ENCODE measurements around the gene FBXL4.

The FBXL4 gene

DNA sequence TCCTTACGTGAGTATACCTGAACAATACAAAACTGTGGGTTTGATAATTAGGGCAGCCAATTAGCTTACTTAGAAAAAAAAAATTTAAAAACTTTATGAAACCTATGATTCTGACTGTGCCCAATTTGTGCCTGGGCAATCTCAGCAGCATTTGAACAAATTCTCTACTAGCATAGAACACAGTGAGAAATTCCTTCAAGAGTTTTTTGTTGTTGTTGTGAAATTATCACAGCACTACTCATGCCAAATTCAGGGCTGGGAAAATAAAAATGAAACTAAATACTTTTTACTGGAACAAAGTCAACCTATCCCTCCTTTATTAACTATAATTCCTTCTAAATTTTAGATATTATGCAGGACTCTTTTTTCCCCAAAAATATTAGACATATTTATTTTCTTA, 70.5 kb downstream of the FBXL4 start:
- no peak for DNase-seq

DNA sequence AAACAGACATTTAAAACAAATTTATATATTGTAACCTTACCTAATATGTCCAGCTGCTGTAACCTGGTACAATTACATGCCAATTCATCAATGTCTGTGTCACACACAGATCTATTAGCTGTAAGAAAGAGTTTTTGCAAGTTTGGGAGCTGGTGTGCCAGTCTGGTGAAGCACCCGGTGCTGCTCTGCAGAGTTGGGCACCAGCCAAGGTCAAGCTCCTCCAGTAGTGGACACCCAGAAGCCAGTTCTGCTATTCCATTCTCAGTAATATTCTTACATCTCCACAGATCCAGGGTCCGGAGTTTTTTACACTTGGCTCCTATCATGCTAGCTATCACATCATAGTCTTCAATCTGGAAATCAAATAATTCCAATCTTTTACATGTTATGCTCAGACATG, 72.4 kb downstream of the FBXL4 start:
- DNase-seq = no peak

DNA sequence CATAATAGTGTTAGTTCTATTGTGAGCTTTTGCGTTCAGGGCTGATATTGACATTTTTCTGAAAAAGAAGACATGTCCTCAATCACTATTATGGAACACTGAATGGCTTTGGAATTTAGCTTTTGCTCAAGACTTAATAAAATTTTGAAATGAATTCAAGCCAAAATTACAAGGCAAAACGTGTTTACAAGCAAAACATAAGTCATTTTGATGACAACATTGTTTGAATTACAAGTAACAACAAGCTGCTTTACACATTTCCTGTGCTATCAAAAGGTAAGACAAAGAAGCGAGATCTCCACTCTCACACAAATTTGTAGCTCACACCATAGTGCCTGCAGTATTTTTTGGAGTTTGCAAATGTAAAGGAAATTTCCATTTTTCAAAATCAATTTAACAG, 75.9 kb downstream of the FBXL4 start:
- no peak for DNase-seq

DNA sequence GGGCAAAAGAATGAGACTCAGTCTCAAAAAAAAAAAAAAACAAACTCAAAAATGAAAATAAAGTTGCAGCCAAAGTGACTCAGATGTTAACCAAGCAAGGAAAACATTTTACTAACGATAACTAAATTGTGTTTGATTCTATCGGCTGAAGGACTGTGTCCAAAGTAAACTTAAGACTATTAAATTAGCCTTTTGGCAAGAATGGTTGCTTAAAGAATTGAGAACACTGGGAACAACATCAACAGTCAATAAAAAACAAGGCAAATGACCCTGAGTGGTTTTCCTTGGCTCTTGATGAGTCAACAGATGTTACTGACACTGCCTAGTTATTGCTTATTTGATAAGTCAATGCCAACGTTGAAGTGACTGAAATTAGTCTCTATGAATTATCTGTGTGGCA, 76.7 kb downstream of the FBXL4 start:
- DNase-seq = no peak

DNA sequence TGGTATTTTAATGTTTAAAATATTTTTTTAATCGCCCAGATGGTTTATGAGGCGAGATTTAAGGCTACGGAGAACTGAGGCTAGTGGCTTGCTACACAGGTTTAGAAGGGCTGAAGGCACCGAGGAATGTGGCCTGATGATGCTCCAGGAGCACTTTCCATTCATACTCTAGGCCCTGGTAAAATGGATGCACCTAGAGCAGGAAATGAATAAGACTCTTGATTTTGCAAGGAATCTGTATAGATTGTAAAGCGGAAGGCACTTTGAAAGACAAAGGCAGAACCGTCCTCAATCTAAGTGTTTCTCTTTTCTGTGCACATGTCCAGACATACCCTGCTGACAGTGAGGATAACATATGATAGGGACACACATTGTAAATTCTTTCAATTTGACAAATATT, 83.2 kb downstream of the FBXL4 start:
- DNase-seq = no peak

DNA sequence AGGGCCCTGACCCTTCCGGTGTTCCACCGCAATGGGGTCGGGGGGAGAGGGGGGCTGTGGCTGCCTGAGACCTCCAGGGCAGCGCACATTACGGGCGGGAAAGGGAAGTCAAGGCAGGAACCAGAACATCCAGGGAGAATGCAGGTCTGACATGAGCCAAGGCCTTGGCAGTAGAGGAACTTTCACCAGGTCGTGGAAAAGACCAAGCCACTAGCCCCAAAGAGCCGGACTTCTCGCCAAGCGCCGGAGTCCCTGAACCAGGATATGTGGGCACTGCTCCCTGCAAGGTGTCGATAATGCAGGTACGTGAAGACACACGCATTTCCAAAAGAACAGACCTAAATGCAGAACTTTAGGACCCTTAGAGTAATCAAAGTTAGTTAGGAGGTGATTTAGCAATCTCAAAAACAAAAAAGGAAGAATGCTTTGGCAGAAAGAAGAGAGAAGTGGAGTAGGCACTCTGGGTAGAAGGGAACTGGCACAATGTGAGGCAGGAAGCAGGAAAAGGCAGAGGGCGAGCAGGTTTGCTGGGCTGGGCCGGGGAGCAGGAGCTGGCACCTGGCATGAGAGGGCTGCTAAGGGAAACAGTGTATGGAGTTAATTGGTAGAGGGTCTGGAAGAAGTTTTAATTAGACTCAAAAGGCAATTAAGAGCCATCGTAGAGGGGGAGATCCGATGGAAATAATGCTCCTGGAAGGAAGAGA, 99.1 kb downstream of the FBXL4 start:
- DNase-seq = no peak

DNA sequence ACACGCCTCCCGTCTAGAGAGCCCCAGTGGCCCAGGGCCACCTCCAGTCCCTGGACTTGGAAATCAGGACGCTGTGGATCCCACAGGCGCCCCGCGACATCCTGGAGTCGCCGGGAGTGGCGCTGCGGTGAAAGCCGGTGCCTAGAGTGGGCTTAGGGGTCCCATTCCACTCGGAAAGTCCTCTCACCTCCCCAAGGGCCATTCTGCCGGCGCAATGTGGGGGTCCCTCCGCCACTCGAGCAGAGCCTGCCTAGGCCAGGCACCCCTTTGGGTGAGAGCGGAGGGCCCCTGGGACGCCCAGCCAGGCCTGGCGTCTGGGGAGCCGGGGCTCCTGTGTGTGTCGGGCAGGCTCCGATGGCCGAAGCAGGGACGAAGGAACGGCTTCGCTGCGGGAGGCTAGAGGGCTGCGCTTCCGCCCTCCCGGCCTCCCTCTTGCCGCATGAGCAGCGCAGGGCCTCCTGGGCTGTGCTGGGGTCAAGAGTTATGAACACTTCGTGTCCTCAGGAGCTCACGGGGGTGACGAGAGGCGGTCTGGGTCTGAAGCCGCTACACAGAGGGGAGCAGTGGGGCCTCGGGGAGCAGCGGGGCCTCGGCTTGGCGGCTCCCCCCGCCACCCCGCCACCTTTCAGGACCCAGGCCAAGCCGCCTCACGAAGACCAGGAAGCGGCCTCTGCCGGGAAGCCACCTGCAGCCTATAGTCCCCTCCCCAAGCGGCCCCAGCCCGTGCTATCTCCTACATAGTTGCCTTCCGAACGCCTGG, 99.8 kb downstream of the FBXL4 start:
- DNase-seq = no peak

DNA sequence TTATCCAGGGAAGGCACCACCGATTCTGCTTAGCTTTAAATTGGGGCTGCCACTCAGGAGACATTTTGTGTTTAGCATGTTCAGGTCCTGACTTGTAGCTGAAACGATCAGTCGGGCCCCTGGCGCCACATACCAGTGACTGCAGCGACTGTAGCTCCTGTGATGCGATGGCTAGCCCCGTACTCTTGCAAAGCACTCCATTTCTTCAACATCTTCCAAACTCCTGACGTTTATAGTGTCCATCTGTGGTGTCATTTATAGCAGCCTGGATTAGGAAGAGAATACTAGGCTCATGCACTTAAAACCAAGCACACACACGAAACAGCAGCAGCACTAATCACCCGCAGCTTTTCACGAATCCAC, 100.3 kb downstream of the FBXL4 start:
- DNase-seq = no peak

DNA sequence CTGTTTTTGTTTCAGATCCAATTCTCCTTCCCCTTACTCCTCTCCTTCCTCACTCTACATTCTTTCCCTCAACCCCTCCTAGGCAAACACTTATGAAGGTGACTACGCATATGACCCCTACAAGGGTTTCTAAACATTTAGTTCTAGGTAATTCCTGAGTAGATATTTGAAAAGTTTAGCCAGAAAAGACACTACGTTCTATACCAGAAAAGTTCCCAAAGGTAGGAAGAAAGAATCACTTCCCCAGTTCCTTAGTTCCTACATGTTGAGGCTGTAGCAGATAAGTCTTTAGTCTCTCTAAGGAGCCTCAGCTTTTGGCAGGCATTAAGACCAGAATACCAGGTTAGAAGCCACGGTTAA, 101.7 kb downstream of the FBXL4 start:
- no peak for DNase-seq

DNA sequence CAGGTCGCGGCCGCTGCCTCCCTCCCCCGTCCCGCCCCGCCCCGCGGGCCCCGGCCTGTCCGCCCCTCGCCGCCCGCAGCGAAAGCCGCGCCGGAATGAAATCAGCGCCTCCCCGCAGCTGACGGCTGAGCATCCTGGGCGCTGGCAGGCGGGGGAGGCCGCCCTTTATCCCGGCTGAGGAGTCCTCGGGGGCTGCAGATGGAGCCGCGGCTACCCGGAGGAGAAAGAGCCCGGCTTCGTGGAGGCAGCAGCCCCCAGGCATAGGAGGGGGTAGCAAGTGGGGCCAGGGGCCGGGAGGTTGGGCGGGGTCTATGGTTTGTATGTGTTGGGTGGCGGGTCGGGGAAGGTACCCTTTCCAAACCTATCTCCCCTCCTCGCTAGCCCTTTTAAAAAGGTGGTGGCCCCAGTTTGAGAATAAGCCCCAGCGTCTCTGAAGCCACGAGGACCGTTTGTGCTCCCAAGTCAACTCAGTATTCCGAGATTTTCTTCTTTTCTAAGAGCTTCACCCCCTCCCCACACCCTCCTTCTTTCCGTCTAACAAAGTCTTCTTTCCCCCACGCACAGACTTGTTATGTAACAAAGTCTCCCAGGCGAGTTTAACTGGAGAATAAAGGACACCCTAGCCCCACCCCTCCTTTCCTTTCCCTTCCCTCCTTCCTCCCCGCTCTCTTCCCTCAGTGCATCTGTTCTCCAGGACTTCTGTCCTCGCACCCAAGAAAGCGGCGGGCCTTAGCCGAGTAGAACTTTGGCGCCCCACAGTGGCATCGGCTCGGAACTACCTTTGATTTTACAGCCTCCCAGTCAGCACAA, 102.3 kb downstream of the FBXL4 start:
- DNase-seq = no peak

DNA sequence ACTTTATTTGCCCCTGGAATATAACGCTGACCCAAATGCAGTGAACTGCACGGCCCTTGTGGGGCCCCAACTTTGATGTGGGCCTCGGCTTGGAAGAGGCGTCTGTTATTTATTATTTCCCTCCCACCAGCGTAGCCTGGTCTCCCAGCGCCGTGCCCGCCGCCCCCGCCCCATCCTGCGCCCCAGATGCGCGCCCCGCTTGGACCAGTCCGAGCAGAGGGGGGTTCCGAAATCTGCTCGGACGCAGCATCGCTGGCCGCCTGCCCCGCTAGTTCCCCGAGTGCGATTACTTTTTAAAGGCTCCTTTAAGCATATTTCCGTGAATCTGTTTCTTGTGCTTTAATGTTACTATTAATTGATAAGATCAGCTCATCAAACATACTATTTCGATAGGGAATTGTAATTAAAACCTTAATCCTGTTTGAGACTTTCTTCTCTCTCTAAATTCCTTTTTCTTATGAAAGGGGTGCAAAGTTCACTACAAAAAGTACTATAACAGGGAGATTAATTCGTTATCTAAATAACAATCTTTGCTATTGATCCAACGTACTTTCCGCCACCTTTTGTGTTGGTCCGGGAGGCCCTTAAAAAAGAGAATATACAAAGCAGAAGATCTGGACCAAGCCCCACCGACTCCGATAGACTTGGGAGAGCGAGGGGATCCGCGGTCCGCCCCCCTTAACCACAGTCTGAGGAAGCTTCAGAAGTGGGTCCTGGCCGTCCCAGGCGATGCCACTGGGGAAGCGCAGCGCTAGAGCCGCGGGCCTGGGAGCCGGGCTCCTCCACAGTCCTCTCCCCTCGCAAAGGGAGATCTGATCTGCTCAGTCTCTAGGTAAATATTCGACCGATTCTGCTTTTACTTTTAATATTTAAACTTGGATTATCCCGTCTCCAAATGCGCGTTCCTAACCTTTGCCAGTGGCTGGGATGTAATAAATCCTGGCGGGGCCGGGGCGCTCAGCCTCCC, 103.2 kb downstream of the FBXL4 start:
- DNase-seq = no peak

DNA sequence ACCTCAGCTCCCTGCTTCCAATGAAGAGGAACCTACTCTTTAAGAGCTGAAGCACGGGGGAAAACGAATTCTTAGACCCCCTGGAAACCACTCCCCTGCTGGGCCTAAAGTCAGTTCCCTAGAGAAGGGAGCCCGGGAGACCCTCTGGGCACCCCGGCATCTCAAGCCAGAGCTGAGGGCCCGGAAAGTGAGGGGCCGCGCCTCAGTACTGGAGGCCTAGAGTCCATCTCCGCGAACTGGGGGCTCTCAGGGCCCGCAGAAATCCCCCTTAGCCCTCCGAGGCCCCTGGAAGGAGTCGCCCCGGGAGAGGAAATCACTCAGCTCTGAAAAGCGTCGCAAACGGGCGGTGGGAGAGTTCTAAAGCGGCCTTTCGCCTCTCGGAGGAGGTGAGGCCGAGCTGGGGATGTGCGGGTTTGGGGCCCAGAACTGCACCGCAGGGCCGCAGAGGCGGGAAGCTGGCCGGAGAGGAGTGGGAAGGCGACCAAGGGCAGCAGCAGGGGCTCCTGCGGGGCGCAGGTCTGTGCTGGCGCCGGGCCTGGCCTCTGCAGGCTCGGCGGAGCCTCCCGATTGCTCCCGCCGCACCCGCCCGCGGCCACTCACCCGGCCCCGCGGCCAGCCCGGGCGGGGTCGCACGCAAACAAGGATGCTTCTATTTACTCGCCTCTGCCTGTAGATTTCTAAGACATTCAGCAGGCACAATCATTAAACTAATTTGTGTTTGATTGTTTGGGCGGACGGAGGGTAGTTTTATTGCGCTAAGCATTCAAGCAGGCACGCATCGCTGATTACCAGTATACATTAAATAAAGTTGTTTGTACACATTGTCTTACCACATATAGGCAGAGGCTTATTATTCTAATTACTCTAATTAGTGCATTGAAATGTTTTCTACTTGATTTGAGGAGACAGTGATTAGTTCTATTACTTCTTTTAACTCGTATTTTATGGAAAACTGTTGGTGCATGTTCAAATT, 104.2 kb downstream of the FBXL4 start:
- DNase-seq = no peak

DNA sequence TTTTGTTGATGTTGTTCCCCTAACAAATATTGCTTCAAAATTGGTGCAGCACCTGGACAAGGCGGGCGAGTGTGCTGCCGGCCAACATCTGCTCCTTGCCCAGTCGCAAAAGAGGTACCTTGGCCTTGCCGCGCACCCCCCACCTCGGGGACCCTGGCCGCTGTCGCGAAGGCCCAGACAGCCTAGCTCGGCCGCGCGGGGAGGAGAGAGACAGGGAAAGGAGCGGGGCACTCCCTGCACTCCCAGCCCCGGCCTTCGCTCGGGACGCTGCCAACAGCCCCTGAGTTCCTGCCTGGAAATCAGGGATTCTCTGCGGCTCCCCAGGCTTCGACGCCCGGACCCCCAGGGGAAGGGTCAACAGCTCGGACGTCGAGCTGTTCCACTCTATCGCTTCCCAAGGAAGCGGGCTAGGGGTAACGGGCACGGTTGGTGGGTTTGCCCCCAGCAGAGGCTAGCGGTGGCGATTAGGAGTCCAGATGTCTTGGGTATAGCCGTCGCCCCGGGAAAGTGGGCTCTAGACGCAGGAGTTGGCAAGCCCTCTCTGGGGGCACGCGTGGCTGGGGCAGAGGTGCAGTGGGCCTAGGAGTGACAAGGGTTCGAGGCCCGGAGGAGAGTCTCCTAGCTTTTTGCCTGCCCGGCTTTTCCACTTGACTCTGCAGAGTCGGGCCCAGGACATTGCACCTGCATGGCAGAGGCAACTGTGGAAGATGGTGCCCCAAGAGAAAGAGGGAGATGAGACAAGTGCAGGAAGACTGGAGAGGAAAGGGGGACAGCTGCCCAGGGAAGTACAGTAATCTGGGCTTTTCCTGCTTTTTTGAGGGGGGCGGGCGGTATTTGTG, 105.2 kb downstream of the FBXL4 start:
- no peak for DNase-seq

DNA sequence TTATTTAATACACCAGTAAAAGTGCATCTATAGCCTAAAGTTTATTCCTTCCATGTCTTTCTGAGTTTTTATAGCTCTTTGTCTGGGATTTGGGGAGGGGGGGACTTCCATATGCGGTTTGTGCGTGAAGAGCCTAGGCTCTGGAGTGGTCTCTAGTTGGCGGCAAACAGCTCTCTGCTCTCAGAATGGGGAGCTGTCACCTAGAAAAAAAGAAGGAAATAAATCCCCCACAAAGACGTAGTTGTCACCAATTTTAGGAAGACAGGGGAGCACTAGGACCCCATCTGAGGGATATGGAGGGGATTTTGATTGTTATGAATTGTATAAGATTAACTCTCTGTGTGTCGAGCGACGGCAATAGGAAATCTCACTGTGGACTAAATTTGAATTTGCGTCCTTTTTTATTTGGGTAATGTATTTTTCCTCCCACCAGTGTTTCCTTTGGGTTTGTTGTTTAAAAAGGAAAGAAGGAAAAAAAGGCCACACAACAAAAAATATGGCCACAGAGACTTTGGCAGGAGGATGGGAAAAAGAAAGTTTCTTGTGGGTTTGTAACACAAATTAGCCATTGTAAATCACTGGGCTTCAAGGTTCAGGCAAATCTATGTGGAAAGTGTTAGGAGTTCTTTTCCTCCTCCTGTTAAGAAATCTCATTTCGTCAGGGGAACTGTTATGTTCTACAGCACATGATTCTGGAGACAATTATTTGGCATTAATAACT, 106.0 kb downstream of the FBXL4 start:
- DNase-seq = no peak

DNA sequence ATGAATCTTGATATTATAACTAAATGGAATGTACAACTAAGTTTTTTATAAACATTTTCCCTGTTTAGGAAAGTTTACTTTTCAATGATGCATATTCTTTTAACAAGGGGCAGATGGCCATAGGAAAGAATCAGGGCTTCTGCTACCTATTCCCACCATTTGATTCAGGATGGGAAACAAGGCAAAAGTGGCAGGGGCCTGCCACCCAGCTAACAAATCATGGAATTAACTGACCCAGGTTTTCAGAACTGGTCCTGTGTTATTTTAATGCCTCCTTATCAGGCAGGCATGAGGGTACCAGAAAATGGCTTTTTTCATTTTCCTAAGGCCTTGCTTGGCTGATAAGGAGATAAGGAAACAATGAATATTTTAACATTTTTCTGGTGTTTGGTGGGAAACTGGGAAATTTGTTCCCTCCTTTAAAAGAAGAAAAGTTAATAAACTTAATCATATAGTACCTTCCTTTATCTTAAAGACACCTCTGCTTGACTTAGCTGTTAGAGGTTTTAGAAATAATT, 106.7 kb downstream of the FBXL4 start:
- no peak for DNase-seq

DNA sequence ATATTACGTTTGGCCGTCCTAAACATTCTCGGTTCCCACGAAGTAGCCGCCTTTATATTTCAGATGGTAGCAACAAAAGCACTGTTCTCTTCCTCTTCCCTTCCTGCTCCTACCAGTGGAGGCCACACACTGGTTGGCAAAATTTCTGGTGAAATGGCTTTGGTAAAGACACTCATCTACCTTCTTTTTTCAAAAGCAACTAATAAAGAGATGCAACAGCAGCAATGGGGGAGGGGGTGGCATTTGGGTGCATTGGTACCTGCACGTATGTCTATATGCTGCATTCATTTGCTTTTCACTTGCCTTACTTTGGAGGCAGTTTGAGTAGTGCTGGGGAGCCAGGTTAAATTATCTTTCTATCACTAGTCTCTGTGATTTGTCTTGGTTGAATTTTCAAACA, 107.4 kb downstream of the FBXL4 start:
- no peak for DNase-seq

DNA sequence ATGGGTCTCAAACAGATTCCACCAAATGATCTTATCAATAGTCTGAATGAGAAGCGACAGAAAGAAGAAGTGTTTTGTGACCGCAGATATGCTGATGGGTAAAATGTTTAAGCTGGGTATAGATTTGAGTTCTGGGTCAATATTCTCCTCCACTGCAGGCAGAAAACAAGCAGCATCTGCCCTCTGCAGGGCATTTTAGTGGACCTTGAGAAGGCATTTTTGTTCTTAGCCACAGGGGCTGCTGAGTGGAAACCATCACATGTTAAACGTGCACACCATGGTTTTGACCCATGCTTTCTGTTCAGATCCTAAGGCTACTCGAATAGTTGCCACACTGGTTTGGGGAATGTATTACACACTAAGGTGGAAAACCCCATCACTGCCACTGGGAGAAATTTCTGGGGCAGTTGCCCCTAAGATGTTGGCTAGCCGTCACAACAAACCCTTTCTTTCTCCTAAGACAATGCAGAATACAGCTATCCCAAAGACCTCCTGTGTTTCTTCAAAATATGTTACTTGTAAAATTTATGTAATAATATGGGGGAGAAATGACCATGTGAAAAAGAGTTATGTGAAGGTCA, 107.9 kb downstream of the FBXL4 start:
- DNase-seq = no peak

DNA sequence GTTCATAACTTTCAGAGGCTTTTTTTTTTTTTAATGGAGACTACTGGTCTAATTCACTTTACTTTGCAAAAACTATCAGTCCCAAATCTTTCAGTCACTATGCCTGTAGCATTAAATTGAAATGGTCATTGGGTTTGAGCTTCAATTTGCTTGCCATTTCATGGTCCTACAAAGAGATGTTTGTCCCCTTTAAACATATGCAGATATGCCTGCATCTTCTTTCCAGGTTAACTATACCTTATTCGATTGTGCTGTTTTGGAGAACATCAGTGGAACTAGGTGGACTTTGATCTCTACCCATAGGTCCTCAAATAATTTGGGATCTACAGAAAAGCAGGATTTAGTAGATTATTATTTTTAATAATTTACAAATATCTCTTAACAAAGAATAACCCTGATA, 108.8 kb downstream of the FBXL4 start:
- no peak for DNase-seq

DNA sequence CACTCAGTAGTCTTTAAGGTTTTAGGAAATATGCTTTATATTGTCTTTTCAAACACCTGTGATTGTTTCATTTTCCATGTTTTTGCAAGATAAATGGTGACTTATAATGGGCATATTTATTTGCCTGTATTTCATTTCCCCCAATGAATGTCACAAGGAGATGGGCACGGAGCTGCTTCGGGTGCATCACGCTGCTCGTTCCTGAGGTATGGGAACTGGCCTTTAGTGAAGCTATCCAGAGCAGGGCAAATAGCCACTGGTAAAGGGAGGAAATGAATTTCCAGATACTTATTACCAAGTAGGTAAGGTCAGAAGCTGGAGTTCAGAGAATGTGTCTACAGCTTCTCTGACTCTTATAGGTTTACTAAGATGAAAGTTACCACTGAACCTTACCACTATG, 109.7 kb downstream of the FBXL4 start:
- DNase-seq = no peak
